HG02970 (cell line): ENCODE measurements around the gene C11orf21.

Source experiments
- ATAC-seq: cut with Tn5 transposase; IDR thresholded peaks from one replicate; pipeline ENCODE4 v1.9.1; 2021; ENCODE audit warnings: mild to moderate bottlenecking, moderate library complexity, moderate number of reproducible peaks; ENCODE audit not compliant: unreplicated experiment, low FRiP score

The C11orf21 gene

GRCh38 chr11:2309251-2310072 lies 7.7 kb upstream of the C11orf21 start:
- no peak for ATAC-seq

- no peak for ATAC-seq
These were observed 7.0 kb upstream of the C11orf21 start for GRCh38 chr11:2308713-2309112.

DNA sequence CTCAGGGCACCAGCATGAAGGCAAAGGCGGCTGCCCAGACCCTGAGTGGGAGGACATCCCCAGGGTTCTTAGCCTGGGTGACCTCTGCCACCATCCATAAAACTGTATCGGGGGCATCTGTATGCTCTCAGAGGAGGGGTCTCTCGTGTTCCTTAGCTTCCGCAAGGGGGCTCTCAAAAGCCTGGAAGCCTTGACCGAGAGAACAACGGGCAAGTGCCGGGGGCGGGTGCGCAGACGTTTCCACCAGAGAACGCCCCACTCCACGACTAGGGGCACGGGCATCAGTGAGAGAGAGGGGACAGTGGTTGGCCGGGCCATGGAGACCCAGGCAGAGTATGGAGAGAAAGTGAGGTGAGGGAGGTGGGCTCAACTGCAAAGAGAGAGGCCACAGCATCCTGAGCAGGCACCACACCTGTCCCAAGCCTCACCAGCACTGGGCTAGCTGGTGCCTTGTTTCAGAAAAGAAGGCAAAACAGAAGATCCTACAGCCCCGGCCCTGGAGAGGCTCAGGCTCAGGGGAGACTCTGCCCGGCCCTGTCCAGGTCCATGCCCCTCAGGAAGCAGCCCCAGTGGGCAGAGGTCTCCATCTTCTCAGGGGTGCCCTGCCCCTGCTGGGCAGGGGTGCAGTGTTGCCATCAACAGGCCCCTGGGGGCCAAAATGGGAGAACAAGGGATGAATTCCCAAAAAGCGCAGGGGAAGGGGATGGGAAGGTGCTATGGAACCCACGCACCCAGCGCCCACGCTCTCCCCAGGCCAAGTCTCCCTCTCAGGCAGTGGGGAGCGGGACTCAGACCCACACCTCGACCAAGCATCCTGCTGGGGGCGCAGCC lies 6.0 kb upstream of the C11orf21 start:
- no peak for ATAC-seq

DNA sequence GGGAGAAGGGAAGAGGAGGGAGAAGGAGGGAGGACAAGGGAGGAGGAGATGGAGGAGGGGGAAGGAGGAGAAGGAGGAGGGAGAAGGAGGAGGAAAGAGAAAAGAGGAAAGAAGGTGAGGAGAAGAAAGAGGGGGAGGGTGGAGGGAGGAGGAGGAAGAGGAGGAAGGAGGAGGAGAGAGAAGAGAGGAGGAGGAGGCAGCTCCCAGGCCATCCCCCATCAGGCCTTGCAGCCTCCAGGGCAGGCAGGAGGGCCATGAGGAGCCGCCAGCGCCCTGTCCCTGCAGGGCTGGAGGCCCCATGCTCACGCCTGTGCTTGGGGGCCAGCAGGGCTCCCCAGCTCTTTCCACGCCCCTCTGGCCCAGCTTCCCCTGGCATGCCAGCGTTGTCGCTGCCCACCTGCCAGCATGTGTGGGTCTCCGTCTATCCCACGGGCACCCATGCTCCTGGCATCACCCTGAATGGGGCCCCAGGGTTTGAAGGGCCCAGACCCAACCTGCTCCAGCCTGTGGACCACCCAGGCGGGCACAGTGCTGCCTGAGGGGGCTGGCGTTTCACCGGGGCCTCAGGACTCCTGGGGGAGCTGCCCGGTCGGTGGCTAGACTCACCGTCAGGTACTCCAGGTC lies 5.3 kb upstream of the C11orf21 start:
- ATAC-seq = no peak

GRCh38 chr11:2306452-2306823 lies 4.7 kb upstream of the C11orf21 start:
- no peak for ATAC-seq

- ATAC-seq = no peak
These were observed 4.2 kb upstream of the C11orf21 start for GRCh38 chr11:2305788-2306451.

- no peak for ATAC-seq
These were observed 3.5 kb upstream of the C11orf21 start for GRCh38 chr11:2305140-2305778.

GRCh38 chr11:2304506-2305139 lies 2.9 kb upstream of the C11orf21 start:
- no peak for ATAC-seq

GRCh38 chr11:2303627-2304505 lies 2.1 kb upstream of the C11orf21 start:
- no peak for ATAC-seq

DNA sequence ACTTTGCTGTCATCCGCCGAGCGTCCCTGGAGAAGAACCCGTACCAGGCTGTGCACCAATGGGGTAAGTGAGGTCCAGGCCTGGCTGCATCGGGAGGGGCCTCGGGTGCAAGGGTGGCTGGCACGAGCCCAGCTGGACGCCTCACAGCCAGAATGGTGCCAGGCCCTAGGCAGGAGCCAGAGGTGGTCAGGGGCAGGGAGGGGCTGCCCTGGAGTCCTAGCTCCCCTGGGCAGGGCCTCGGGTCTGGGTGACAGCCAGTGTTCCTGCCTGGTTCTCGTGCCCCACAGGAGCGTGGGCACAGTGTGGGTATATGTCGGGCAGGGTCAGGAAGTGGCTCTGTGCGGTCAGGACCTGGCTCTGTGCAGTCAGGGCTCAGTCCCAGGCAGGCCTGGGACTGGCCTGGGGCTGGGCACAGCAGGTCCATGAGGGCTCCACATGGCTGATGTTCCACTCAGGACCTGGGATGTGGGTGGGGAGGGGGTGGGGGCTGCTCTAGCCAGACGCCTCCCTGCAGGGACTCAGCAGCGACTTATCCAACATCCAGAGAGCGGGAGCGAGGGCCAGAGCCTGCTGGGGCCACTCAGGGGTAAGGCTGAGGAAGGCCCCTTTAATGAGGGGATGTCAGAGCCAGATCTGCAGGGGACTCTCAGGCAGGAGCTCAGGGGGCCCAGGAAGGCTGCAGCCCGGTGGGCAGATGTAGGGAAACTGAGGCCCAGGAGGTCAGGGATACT lies 1.3 kb upstream of the C11orf21 start:
- ATAC-seq = no peak

DNA sequence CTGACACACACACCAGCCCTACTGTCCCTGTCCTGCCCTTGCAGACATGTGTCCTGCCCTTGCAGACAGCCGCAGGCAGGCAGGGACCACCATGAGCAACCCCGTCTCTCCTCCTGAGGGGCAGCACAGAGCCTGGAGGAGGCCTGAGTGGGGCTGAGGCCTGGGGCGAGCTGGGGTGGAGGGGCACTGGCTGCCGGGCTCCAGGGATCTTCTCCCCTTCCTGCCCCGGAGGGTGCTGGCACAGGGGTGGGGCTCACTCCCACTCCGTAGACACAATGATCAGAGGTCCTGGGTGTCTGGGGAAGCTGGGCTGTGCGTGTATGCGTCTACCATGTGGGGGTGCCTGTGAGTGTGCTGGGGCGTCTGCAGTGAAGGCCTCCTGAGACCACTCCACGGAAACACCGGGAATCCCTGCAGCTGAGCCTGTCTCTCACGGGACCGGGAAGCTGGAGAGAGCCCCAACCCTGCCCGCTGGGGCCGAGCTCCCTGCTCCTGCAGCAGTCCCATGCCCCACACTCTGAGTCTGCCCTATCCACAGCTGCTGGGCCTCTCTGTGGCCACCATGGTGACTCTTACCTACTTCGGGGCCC lies 683 bp upstream of the C11orf21 start:
- ATAC-seq = no peak

- no peak for ATAC-seq
These were observed 635 bp downstream of the C11orf21 start for GRCh38 chr11:2300936-2301630.

GRCh38 chr11:2300290-2300935 lies 1.3 kb downstream of the C11orf21 start:
- no peak for ATAC-seq

GRCh38 chr11:2299773-2300172 lies 1.9 kb downstream of the C11orf21 start:
- no peak for ATAC-seq

DNA sequence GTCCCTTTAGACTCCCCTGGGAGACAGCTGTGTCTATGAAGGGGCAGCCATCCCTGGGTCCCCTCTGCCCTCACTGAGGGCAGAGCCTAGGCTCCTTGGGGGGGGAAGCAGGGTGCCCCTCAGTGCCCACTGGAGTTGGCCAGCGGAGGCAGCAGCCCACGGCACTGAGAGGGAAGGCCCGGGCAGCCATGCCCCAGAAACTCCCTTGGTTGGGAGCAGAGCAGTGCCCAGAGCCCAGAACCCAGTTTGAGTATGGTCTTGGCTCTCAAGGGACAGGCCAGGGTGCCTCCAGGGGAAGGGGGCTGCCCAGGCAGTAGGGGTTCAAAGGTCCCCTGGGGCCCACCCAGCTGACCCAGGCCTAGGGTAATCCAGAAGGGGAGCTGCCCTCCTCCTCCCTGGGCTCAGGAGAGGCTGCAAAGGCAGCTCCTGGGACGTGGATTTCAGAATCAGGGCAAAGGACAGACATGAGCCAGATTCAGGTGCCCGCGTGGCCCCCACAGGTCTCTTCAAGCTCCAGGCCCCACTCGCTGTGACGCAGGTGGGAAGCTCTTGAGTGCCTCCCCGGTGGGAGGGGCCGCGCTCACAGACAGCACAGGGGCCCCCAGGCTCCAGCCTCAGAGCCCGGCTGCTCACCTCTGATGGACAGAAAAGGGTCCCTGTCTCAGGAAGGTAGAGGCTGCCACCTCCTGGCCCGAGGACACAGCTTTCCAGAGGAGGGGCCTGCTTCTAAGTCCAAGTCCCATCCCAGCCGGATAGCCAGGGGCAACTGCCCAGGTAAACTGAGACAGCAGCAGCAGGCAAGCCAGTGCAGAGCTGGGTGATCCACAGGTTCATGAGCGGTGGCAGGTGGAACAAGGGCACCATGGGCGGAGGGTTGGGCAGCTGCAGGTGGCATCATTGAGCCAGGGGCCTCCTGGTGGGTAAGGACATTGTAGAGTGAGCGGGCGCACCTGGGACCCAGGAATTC lies 2.6 kb downstream of the C11orf21 start:
- no peak for ATAC-seq
